DMS153 treated with DMSO at 0.1 percent for 48 hours (cell line): ENCODE measurements around the gene DNAH1.

ENCODE experiments used
- DNase-seq: peaks from one replicate; lab custom pipeline; 2025; ENCODE audit not compliant: unreplicated experiment; lab: John Stamatoyannopoulos, UW

Gene DNAH1

DNA sequence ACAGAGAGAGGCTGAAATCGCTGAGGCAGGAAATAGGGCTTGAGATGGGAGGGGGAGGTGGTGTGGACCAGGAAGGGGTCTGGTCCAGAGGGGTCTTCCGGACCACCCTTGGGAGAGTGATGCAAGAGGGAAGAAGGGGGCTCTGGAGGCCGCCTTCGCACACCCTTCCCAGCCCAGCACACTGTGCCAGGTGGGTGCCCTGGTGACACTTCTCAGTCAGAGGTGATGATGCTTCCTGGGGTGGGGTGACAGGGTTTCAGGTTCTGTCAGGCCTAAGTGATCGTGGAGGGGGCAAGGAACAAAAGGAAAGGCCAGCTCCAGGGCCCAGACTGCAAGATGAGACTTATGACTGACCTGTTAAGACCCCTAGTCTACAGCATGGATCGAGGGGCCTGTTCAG, 116.1 kb downstream of the DNAH1 start:
- DNase-seq = no peak

- no peak for DNase-seq
Observed at GRCh38 chr3:52432691-52433141, 116.6 kb downstream of the DNAH1 start.

- DNase-seq = no peak
Observed at GRCh38 chr3:52433328-52433995, 117.3 kb downstream of the DNAH1 start.

- DNase-seq = no peak
Observed at GRCh38 chr3:52433996-52434479, 117.9 kb downstream of the DNAH1 start.

DNA sequence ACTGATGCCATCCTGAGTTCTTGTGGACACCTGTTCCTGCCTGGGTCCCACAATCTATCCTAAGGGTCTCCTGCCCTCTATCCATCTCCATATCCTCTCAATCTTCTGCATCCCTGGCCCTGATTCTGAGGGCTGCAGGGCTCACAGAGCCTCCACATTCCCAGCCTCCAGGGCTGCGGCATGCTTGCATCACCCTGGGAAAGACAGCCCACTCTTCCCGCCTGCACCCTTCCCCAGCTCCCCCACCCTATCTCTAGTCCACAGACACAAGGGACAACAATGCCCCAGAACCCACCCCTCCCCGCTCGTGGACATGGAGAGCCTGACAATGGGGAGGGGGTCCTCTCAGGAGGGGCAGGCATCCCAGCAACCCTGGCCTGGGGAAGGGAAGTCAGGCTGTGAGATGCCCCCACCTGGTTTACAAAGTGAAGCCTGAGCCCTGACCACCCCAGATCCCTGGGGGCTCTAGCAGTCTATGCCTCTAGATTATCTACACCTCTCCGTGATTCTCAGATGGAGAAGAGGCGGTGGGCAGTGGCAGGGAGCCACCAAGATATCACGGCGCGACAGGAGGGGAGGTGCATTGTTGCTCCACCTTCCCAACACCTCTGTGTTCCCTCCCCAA, 118.5 kb downstream of the DNAH1 start:
- no peak for DNase-seq

GRCh38 chr3:52435246-52436101, 119.4 kb downstream of the DNAH1 start:
- no peak for DNase-seq

DNA sequence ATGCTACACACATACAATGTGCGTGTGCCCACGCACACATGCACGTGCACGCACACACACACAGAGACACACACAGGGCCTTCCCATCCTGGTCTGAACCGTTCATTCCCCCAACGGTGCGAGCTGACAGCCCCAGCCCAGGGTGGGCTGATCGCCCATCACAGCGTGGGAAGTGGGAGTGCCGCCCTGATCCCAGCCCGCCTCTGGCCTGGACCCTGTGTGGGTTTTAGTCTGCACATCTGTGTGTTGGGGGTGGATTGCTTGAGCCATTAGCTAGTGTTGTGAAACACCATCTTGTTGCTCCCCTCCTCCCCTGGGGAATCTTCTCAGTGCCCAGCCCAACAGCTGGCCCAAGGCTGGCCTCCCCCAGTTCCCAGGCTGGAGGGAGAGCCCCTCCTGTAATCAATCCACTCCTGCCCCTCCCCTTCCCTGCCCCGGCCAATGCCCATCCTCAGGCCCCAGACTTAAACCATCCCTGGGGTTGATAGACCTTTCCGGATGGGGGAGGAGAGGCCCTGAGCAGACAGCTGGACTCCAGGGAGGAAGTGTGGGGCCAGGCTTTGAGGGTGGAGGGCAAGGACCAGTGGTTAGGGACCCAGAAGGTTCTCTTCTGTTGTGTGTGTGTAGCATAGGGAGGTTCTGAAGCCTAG, 120.5 kb downstream of the DNAH1 start:
- no peak for DNase-seq

DNA sequence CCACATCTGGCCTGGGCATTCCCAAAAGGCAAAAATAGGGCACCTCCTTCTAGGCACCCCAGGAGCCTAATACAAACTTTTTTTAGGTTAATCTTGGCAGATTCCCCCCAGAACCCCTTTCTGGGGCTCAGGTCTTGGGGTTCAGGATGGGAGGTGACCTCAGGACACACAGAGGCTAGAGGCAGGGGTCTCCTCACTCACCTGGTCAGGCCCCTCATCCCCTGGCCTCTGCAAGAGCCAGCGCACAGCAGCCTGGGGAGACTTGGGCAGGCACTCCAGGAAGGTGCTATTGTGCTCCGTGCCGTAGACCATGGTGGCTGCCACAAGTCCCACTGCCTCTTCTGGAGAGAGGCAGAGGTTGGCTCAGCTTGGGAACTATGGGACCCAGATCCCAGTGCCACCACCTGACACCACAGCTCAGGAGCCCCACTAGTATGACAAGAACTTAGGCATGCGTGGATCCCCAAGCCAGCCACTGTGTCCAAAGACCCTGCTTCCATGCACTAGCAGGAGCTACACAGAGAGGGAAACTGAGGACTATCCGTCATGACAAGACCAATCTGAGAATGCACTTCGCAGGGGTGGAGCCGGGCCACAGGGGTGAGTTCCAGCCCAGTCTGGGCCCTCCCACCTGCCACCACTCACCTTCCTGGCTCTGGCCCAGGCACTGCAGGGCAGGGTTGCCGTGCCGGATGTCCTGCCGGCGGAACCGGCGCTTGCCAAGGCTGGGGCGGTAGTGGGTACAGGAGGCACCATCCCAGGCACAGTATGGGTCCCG, 121.4 kb downstream of the DNAH1 start:
- no peak for DNase-seq

- DNase-seq = no peak
Observed at GRCh38 chr3:52438104-52438376, 121.9 kb downstream of the DNAH1 start.

GRCh38 chr3:52438579-52439425, 122.7 kb downstream of the DNAH1 start:
- no peak for DNase-seq

GRCh38 chr3:52439426-52440248, 123.5 kb downstream of the DNAH1 start:
- DNase-seq = no peak

- DNase-seq = no peak
Observed at GRCh38 chr3:52440249-52440551, 124.1 kb downstream of the DNAH1 start.

GRCh38 chr3:52440671-52441070, 124.6 kb downstream of the DNAH1 start:
- DNase-seq = no peak

GRCh38 chr3:52441091-52441771, 125.1 kb downstream of the DNAH1 start:
- DNase-seq = no peak

DNA sequence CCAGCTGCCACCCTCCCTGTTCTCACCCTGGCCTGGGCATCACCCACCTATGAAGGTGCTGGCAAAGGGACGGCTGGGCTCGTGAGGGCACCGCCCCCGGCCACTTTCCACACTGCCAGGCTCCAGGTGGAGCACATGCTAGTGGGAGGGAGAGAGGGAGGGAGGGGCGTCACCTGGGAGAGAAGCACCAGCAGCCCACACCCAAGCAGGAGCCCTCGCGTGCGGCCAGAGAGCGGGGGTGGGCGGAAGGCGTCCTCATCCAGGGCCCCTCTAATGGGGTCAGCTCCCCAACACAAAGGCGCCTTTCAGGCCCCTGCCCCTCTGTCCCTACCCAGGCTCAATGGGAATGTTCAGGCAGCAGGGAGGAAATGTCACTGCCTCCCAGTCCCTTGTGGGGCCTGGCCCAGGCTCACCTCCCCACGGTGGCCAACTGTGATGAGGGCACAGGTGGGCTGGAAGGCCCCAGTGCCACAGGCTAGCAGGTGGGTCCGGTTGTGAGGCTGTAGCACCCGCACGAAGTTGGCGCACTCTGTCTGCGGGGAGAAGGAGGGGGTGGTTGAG, 125.7 kb downstream of the DNAH1 start:
- no peak for DNase-seq

DNA sequence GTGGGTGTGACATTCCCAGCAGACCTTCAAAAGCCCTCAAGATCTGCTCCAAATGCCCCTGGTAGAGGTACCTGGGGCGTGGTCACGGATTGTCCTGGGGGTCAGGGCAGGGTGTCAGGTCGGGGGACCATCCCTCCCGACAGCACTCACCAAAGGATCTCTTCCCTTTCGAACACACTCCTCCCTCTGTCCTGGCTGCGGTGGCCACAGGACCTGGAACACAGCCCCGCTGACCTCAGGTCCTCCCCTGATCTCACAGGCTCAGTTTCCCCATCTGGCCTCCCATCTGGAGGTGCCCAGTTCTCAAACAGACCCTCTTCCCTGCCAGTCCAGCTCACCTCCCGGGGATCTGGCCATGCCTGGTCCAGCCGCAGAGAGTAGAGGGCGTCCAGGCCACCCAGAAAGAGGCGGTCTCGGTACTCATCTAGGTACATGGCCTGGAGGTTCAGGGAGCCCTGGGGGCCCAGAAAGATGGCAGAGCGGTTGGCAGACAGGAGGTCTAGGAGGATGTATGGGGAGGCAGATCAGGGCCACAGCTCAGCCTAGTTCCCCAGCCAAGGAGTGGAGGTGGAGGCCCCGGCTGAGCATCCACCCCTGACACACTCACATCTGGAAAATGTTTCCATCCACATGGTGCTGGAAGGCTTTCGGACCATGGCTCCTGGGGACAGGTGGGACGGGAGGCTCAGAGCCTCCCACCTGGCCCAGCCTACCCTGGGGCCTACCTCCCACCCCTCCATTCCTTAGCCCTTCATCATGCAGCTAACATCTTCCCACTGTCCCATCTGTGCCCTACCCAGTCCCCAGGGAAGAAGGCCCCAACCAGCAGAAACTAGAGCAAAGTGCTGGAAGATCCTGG, 126.5 kb downstream of the DNAH1 start:
- no peak for DNase-seq

GRCh38 chr3:52443268-52443610, 127.1 kb downstream of the DNAH1 start:
- DNase-seq = no peak
